D341Med (cell line): ENCODE results near the gene NRXN3.
"Not testable (repeated sequence)": the region's sequence is repeated elsewhere in the genome, so short reads cannot be mapped to it uniquely, and the experiment has no call there.

ENCODE experiments used
- DNase-seq: peaks from one replicate; pipeline ENCODE4 v3.0.0; 2012; ENCODE audit warnings: low spot score

The NRXN3 gene

DNA sequence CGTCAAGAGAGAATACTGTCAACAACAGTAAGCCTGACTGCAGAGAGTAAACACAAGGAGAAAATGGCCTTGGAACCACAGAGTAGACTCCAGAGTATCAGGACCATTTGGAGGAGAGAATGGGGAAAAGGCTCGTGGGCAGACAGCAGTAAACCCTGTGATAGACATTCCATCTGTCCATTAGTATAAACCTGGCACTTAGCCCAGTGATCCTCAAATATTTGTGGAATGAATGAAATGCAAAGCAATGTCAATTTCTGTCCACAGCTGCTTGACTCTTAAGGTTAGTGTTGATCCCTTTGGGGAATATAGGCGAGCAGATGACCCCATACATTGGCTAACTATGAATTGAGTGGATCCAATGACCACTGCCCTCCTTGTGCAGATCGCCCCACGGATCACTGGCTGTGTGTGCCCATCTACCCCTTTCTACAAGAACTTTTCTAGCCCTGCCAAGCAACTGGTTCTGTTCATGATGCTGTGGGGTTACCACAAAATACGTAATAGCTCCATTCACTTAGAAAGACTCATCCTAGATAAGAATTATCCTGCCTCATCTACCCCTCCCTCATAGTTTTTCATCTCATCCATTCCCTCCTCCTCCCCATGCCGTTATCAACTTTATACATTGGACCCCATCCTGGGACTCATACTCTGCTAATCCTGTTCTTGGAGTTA is 846.8 kb downstream of the NRXN3 start:
- no peak for DNase-seq

GRCh38 chr14:79017561-79017960 is 847.4 kb downstream of the NRXN3 start:
- DNase-seq: no peak

GRCh38 chr14:79018836-79019235 is 848.7 kb downstream of the NRXN3 start:
- no peak for DNase-seq

DNA sequence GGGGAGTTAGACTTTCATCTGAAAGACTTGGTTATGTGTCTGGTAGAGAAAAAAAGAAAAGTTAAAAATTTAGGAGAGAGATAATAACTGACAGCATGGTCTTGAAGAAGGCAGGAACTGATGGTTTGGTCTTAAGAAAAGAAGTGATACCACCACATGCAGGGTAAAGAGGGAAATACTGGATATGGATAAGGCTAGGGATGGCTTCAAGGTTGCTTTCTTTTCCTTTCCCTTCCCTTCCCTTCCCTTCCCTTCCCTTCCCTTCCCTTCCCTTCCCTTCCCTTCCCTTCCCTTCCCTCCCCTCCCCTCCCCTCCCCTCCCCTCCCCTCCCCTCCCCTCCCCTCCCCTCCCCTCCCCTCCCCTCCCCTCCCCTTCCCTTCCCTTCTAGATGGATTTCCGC is 849.7 kb downstream of the NRXN3 start:
- not testable (repeated sequence) for DNase-seq

DNA sequence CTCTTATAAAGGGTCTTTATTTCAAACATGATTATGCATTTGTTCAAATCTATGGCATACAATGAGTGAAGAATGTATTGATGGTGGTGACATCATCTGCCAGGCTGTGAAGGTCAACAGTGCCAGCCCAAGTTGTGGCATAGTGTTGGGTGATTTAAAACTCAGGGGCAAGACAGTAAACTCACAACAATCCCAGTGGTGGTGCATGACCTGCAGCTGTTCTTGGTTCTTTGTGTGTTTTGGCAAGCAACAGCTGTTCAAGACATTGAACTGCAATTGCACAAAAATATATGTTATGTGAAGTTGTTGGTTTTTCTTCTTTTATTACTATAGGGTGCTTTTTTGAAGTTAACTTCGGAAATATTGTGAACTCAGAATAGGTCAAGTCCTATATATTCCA is 851.6 kb downstream of the NRXN3 start:
- no peak for DNase-seq

GRCh38 chr14:79027138-79027537 is 857.0 kb downstream of the NRXN3 start:
- no peak for DNase-seq

GRCh38 chr14:79028281-79028680 is 858.1 kb downstream of the NRXN3 start:
- DNase-seq: no peak

GRCh38 chr14:79036441-79036840 is 866.3 kb downstream of the NRXN3 start:
- no peak for DNase-seq

DNA sequence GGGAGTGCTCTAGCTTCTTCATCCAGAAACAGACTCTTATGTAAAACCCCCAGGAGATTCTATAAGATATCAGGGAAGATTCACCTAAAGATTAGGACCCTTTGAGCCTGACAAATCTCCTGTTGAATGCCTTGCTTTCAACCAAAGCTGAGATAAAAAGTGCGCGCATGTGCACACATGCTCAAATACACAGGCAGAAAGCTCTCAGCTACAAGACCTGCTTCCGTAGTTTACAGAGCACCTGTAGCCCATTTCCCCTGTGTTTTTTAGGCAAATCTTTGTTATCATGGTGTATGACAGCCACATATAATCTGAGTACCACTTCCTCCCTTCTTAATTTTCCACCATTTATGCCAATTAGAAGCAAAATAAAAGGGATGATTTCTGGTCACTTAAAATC is 866.9 kb downstream of the NRXN3 start:
- no peak for DNase-seq

GRCh38 chr14:79037593-79037992 is 867.4 kb downstream of the NRXN3 start:
- DNase-seq: no peak

DNA sequence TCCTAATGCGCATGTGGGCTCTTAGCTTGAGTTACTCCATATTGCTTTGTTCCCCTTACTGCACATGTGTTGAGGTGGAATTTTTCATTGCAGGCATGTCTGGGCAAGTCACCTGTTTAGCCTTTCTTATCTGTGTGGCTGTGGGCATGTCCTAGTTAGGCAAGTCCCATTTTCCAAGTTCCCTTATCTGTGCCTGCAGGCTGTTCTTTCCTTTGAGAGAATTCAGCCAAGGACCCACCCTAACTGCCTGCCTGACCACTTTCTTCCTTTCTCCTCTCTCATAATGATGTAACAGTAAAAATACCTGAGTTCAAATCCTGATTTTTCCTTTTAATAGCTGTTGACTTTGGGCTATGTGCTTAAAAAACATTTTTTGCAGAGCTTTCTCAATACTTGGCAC is 870.6 kb downstream of the NRXN3 start:
- DNase-seq: no peak

GRCh38 chr14:79043194-79043889 is 873.2 kb downstream of the NRXN3 start:
- no peak for DNase-seq

DNA sequence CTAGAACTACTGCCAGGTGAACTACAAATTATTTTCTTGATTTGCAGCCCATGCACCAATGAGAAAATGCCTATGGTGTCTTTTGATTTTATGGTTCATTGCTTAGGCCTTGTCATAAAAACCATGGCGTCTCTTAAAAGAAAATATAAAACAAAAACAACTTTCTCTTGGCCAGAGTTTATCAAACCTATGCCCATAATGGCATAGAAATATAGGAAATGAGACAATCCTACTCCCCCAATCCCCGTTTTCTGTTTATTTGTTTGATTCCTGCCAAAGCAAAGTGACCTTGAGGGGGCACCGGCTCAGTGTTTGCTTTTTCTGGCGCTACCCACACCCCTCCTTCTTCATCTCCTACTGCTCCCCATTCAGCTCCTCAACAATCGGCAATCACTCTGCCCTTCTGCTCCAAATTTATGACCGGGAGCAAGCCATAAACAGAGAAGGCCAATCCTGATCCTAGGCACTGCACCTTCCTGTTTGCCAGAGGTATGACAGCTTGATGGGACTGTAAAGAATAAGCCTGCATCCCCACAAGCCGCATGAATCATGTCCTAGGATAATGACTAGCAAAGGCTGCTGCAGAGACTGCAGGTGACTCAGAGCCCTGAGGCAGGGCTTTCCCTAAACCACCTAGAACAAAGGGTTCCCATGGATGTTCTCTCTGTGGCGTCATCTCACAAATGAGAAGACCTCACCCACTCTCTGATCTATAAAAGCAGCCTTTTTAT is 874.9 kb downstream of the NRXN3 start:
- no peak for DNase-seq

- DNase-seq: no peak
These were observed 880.9 kb downstream of the NRXN3 start for GRCh38 chr14:79050787-79051727.

- no peak for DNase-seq
These were observed 881.6 kb downstream of the NRXN3 start for GRCh38 chr14:79051742-79052141.

DNA sequence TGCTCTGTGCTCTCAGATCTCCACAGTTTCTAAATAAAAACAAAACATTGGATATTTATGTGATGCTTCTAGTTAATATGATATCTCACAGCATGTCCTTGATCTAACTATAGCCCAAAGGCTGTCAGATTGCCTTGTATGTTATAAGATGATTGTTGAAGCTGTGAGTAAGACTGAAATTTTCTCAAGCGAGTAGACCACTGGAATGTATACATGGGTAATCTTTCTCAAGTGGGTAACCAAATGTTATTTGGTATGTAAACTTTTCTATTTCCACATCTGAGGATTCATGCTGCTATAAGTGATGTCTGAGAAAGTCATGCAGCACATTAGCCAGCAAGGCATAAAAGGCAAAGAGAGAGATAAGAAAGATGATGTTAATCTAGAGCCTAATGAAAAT is 886.7 kb downstream of the NRXN3 start:
- no peak for DNase-seq

DNA sequence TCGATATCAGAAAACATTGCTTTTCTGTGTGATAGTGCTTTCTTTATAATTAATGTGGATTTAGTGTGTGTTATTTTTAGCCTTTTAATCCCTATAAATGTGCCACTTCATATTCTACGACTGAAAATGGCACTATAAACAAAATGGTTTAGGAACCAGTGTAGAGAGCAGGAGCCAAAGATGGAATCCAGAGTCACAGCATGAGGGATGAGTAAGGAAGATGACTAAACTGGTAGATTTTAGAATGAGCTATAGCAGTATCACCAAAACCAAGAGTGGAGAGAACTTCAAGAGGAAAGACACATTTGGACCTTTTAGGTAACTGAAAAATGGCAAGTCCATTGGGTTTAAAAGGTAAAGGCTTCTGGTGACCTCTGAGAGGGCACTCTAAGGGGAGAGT is 887.2 kb downstream of the NRXN3 start:
- DNase-seq: no peak

GRCh38 chr14:79062226-79062625 is 892.1 kb downstream of the NRXN3 start:
- DNase-seq: no peak

- no peak for DNase-seq
These were observed 894.0 kb downstream of the NRXN3 start for GRCh38 chr14:79064214-79064613.

DNA sequence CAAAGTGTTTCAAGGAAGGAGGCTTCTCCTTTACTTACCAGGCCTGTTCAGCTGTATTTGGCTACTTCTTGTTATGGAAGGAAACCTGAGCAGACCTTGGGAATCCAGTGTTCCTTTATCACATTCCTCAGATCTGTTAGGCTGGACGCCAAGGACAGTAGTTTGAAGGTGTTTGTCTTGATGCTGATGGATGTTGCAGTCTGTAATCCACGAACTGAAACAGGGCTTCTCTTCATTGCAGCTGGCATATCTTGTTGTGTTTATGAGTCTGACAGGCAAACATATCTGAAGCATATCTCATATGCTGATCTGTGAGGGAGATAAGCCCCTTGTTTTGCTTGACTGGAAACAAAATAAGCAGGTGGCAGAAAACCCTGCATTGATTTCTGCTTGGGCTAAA is 904.3 kb downstream of the NRXN3 start:
- DNase-seq: no peak

DNA sequence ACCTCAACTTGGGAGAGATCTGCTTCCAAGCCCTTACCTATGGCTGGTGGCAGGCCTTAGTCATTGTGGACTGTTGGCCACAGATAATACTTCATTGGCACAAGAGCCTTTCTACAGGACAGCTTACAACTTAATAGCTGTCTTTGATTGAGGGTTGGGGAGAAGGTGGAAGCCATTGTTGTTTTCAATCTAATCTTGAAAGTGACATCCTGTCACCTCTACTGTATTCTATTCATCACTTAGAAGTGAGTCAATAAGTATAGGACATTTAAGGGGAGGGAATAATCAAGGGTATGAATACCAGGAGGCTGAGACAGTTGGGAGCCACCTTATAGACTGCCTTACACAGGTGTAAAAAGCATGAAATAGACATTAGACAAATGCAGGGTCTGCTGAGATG is 906.3 kb downstream of the NRXN3 start:
- DNase-seq: no peak

- DNase-seq: no peak
These were observed 906.9 kb downstream of the NRXN3 start for GRCh38 chr14:79077096-79077495.
